Prostate gland (tissue), 2 donors: ENCODE data around the gene KRTAP2-1. TPM values are rescaled to one million over a fixed set of nuclear protein-coding genes. Genes with fewer than 3 reads are reported as not detected.
A peak's percentile ranks its signal among the peaks of the same experiment; 100 is the strongest.
"Not testable (repeated sequence)": the region's sequence is repeated elsewhere in the genome, so short reads cannot be mapped to it uniquely, and the experiment has no call there.

Experiments
- DNase-seq: peaks from one replicate; pipeline ENCODE4 v3.0.0-alpha.2; 2019; ENCODE audit warnings: low spot score
- H3K27ac ChIP-seq, 2 donors: fragments of 200-600 bp; sonication (generic); 2 replicates each; pipeline ENCODE4 v1.5.1; 2017 to 2019
- H3K27me3 ChIP-seq: fragments of 200-600 bp; sonication (generic); replicated peaks from 2 replicates; pipeline ENCODE4 v1.5.1; 2019; ENCODE audit not compliant: insufficient read depth
- H3K36me3 ChIP-seq, 2 donors: fragments of 200-600 bp; sonication (generic); 1 replicate in 1 of 2; 2 replicates in 1 of 2; pipeline versions ENCODE4 v1.5.1 to v1.8.1; 2017 to 2019
- H3K4me1 ChIP-seq: fragments of 200-600 bp; sonication (generic); replicated peaks from 2 replicates; pipeline ENCODE4 v1.5.1; 2019
- H3K4me3 ChIP-seq, 2 donors: fragments of 200-600 bp; sonication (generic); 2 replicates each; pipeline ENCODE4 v1.5.1; 2017 to 2019
- H3K9me3 ChIP-seq: fragments of 200-600 bp; sonication (generic); 2 replicates; pipeline ENCODE4 v1.5.1; 2017
- CTCF ChIP-seq, 4 experiments: fragments of 200-600 bp in 2 of 4; fragments of 450-650 bp in 2 of 4; sonication (generic) in 2 of 4; IDR thresholded peaks; 1 replicate in 3 of 4; 2 replicates in 1 of 4; pipeline ENCODE4 v1.5.1; 2016 to 2019; ENCODE audit warnings: antibody characterized with exemption in 4 of 4, mild to moderate bottlenecking in 2 of 4, moderate library complexity in 2 of 4
- POLR2A ChIP-seq: fragments of 450-650 bp; IDR thresholded peaks from one replicate; pipeline ENCODE4 v1.6.1; 2016; ENCODE audit warnings: antibody characterized with exemption, mild to moderate bottlenecking
- POLR2AphosphoS5 ChIP-seq: sonication (generic); formaldehyde crosslinking; IDR thresholded peaks from one replicate; pipeline ENCODE4 v1.6.1; 2017; ENCODE audit warnings: antibody characterized with exemption
- WGBS: methylation state at CpG from one replicate; pipeline ENCODE4 v1.1.5; 2018; 5-methylcytosine and 5-hydroxymethylcytosine counted together
- intact Hi-C: fragments of 100-400 bp; cut with DNase I; formaldehyde crosslinking; loops from one replicate; pipeline ENCODE4 v1.14.2; 2022
- total RNA-seq, 2 donors: library from RNA; depleted of rRNA; stranded (reverse); fragments of >200 nt; gene quantifications; one replicate each; pipeline ENCODE4 v1.1.0, GENCODE V29; 2016

Gene KRTAP2-1
- total RNA-seq, 2 donors from 2014 or later: not detected

GRCh38 chr17:41054025-41054424 is 6.9 kb upstream of the KRTAP2-1 start:
- Histone ChIP-seq H3K27me3 (no peaks in the 10 kb centered on the region), H3K27ac (no peak overlapping the region), H3K9me3 (no peaks in the 10 kb centered on the region), H3K36me3 (no peaks in the 10 kb centered on the region), H3K4me3 (no peak overlapping the region), H3K4me1 (no peaks in the 10 kb centered on the region)
- intact Hi-C loops: no loop called here
- DNase-seq: no peak
- WGBS: 81% methylated on average over 4 of the region's 4 CpGs
- TF ChIP-seq POLR2AphosphoS5: no peak
- no peak for TF ChIP-seq POLR2A
- no peak for TF ChIP-seq CTCF (IDR thresholded peaks at IDR 0.05)

GRCh38 chr17:41052566-41052965 is 5.5 kb upstream of the KRTAP2-1 start:
- TF ChIP-seq POLR2AphosphoS5 (no peak), CTCF (IDR thresholded peaks at IDR 0.05) (no peak), POLR2A (no peak)
- Histone ChIP-seq H3K4me1 (no peaks in the 10 kb centered on the region), H3K4me3 (no peak overlapping the region), H3K9me3 (no peaks in the 10 kb centered on the region), H3K27me3 (no peaks in the 10 kb centered on the region), H3K27ac (no peak overlapping the region), H3K36me3 (no peaks in the 10 kb centered on the region)
- DNase-seq: no peak
- intact Hi-C loops: no loop called here

GRCh38 chr17:41049110-41049509 is 2.0 kb upstream of the KRTAP2-1 start:
- H3K4me1 ChIP-seq: no peaks in the 10 kb centered on the region
- H3K27ac ChIP-seq: no peak overlapping the region
- H3K4me3 ChIP-seq: no peak overlapping the region
- DNase-seq: no peak
- no peaks in the 10 kb centered on the region for H3K27me3 ChIP-seq
- H3K9me3 ChIP-seq: no peaks in the 10 kb centered on the region
- no peak for TF ChIP-seq CTCF (IDR thresholded peaks at IDR 0.05)
- TF ChIP-seq POLR2A: no peak
- no peak for TF ChIP-seq POLR2AphosphoS5
- no peaks in the 10 kb centered on the region for H3K36me3 ChIP-seq
- 68% methylated on average over 2 of the region's 2 CpGs for WGBS
- intact Hi-C loops: no loop called here

- WGBS: 69% methylated on average over 7 of the region's 7 CpGs
- H3K36me3 ChIP-seq: no peaks in the 10 kb centered on the region
- H3K9me3 ChIP-seq: no peaks in the 10 kb centered on the region
- no peak for DNase-seq
- H3K27me3 ChIP-seq: no peaks in the 10 kb centered on the region
- no peak overlapping the region for H3K4me3 ChIP-seq
- intact Hi-C loops: no loop called here
- H3K27ac ChIP-seq: no peak overlapping the region
- no peaks in the 10 kb centered on the region for H3K4me1 ChIP-seq
- TF ChIP-seq POLR2A (no peak), CTCF (IDR thresholded peaks at IDR 0.05) (no peak), POLR2AphosphoS5 (no peak)
Measured at GRCh38 chr17:41048441-41048840, 1.3 kb upstream of the KRTAP2-1 start.

GRCh38 chr17:41042953-41043352 is 4.2 kb downstream of the KRTAP2-1 start:
- no peak for TF ChIP-seq POLR2AphosphoS5
- TF ChIP-seq POLR2A: no peak
- no peak for TF ChIP-seq CTCF (IDR thresholded peaks at IDR 0.05)
- Histone ChIP-seq H3K27me3 (no peaks in the 10 kb centered on the region), H3K4me1 (no peaks in the 10 kb centered on the region), H3K36me3 (no peaks in the 10 kb centered on the region), H3K27ac (no peak overlapping the region), H3K9me3 (no peaks in the 10 kb centered on the region), H3K4me3 (no peak overlapping the region)
- WGBS: 88% methylated on average over 1 of the region's 1 CpG
- DNase-seq: no peak
- intact Hi-C loops: no loop called here

- H3K4me1 ChIP-seq, H3K36me3 ChIP-seq, intact Hi-C loops, H3K27me3 ChIP-seq, H3K9me3 ChIP-seq, H3K27ac ChIP-seq, H3K4me3 ChIP-seq: not testable (repeated sequence)
- DNase-seq: peak; percentile 50
- 52% methylated on average over 12 of the region's 14 CpGs for WGBS
Measured at GRCh38 chr17:41040783-41041571, 6.1 kb downstream of the KRTAP2-1 start, which contains the start of gene KRTAP1-1. TSS of gene KRTAP1-1 (minus strand) at chr17:41041450. CDS start at chr17:41041397, 53 bp downstream.
